Activated T-cell treated with anti-CD3 and anti-CD28 coated beads for 48 hours (primary cell): ENCODE data around the gene ANKRD9.

Experiments
- DNase-seq: peaks from one replicate; pipeline ENCODE4 v3.0.0-alpha.2; 2020; ENCODE audit warnings: low read depth

ANKRD9 gene

DNA sequence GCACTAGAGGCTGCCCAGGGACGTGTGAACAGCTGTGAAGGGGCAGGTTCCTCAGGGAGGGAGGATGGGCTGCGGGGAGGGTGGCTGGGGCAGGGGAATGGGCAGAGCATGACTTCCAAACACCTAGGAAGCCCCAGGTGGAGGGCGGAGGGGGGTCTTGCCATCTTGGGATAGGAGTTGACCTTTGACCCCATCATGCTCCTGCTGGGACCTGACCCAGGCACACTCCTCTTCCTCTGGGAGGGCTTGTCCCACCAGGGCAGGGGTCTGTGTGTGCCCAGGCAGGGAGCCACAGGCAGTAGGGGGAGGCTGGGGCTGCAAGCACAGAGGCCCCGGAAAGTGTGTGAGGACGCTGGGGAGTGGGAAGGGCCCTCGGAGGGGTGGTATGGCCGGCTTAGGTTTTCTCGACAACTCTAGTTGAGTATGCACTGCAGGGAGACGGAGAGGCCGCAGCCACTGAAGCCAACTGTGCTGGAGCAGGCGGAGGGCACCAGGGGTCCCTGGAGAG, 3.3 kb upstream of the ANKRD9 start:
- DNase-seq, result no peak

DNA sequence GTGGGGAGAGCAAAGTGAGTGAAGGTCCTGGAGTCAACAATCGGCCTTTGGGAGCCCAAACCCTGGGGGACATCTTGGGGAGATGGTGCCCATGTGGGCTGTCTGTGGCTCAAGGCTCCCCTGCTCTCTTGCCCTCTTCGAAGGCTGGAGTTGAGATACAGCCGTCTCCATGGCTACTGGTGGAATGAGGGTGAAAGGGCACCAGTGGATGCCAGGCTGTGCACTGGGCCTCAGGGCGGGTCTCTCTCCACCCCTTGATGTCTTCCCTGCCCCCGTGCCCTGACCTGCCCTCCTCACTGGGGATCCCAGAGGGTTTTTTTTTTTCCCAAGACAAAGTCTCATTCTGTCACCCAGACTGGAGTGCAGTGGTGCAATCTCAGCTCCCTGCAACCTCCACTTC, 2.0 kb upstream of the ANKRD9 start:
- DNase-seq, result no peak

DNA sequence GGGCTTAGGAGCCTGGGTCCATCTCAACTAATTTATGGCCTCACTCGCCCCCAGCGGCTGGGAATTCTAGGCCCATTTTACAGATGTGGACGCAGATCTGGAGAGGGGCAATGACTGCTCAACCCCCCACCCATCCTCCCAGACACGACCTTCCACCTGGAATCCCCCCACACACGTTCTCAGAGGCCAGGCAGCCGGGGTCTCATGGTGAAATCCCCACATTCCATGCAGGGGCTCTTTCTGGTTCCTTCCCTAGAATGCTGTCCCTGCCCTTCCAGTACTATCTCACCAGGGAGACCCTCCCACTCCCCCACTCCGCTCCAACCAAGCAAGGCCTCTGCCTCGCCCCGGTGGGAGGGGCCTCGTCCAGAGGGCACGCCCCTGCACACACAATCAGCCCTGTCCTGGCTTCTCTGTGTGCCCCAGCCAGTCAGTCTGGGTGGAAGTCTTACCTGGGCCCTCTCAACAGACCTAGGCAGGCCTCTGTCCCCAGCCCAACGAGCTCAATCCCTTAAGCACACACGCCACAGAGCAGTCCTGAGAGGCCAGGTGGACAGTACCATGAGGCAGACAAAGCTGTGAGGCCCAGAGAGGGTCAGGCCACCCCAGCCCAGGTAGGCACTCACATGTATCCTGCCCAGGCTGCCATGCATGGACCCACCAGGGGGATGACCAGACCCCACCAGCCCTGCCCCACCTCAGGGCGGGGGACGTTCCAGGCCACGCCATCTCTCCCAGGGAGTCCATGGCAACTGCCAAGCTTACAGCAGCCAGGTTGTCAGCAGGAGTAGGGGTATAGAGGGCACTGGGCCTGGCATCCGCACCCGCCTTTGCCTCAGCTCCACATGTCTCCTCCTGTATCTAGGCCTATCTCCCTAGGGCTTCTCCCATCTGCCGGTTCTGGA, 1.3 kb upstream of the ANKRD9 start:
- DNase-seq, result no peak

DNA sequence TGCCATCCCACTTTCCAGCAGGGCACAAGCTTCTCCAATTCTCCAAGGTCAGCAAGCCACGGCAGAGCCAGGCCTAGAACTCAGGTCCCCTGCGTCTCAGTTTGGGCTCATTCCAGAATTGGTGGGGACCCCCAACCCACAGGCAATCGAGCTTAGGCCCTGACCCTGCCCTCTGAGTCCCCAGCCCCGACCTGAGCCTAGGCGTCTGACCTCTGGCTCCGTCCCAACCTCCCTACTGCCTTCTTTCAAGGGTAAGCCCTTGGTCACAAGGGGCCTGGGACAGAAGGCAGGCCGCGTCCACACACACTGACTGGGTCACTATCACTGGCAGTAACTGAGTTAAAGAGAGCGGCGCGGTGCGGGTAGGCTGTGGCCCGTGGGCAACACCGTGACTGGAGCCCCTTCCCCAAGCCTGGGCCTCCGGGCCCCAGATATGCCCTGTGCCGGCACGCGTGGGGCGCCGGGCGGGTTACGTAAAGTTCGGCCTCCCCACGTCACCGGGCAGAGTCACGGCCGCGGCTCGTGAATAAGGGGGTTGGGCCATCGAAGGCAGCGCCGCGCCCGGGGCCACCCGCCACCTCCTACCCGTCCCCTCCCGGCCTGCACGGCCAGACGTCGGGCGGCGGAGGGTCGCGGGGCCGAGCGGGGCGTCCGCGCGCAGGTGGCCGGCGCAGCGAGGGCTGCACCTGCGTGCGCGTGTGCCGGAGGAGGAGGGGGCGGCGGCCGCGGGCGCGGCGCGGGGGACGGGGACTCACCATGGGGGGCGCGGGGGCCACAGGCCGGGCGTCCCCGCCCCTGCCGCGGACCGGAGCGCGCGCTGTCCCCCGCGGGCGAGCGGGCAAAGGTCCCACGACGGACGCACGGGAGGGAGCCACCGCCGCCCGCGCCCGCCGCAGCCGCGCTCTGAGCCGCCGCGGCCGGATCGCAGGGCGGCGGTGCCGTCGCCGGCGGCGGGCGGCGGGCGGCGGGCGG, 516 bp downstream of the ANKRD9 start:
- no peak for DNase-seq

DNA sequence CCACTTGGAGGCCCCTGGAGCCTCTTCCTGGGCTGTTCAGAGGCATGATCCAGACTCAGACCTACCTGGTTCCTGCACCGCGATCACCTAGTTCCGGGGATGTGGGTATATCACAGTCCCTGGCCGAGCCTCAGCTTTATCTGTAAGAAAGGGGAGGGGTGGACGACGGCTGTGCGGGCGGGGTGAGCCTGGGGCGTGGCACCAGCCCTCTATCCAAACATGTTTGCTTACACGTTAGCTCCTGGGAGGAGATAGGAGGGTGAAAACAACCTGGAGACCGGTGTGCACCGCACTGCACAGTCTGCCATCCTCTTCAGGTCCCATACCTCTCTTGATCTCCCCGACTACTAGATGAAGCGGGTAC, 1.2 kb downstream of the ANKRD9 start:
- DNase-seq, result no peak

DNA sequence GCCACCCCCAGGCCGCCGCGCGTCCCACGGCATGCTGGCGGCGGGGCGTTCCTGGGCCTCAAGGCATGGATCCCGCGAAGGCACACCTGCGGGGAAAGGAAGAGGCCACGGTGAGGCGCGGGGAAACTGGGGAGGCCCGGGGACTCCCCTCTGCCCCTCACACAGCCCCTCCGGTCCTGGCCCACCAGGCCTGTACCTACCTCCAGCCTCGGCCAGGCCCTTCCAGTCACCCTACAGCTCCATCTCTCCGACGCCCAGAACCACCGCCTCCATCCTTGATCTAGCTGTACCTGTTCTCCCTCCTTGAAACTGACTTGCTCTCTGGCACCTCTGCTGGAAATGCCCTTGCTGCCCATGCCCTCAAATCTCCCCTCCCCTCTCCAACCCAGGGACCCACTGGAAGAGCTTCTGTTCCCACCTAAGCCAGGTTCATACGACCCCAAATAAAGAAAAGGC, 1.7 kb downstream of the ANKRD9 start:
- DNase-seq, result no peak

DNA sequence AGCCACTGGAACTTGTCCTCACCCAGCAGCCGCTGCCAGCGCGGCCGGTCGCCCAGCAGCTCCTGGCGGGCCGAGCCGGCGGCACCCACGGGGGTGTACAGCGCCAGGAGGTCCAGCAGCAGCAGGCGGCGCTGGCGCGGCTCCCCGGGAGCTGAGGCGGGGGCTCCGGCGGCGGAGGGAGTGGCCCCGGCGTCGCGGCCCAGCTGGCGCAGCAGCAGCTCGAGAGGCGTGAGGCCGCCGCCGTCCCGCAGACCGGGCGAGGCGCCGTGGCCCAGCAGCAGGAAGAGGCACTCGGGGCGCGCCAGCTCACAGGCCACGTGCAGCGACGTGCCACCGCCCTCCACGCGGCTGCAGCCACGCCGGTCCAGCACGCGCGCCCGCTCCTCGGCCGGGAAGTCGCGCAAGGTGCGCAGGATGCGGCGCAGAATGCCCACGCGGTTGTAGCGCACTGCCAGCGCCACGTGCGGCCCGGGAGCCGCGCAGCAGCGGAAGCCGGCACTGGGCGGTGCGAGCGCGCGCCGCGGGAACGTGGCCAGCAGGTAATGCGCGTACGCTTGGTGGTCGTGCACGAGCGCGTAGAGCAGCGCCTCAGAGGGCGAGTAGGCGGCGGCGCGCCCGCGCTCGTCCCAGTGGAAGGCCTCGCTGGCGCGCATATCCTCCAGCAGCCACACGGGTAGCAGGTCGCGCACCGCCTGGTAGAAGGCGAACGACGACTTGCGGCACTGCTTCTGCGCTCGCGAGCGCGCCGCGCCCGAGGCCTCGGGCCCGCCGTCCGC, 2.3 kb downstream of the ANKRD9 start:
- DNase-seq, result no peak

DNA sequence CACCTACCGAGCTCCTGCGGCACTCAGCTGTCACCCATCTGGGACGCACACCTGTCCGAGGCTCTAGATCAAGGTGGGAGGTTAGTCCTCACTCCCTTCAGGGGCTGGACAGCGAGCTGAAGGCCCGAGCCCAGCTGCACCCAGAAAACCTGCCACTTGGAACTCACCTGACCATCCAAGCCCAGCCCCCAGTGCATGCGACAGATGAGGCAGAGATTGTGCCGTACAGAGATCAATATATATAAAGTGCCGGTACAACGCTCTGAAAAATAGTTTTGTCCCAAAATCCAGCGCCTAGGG, 3.0 kb downstream of the ANKRD9 start:
- DNase-seq, result no peak

DNA sequence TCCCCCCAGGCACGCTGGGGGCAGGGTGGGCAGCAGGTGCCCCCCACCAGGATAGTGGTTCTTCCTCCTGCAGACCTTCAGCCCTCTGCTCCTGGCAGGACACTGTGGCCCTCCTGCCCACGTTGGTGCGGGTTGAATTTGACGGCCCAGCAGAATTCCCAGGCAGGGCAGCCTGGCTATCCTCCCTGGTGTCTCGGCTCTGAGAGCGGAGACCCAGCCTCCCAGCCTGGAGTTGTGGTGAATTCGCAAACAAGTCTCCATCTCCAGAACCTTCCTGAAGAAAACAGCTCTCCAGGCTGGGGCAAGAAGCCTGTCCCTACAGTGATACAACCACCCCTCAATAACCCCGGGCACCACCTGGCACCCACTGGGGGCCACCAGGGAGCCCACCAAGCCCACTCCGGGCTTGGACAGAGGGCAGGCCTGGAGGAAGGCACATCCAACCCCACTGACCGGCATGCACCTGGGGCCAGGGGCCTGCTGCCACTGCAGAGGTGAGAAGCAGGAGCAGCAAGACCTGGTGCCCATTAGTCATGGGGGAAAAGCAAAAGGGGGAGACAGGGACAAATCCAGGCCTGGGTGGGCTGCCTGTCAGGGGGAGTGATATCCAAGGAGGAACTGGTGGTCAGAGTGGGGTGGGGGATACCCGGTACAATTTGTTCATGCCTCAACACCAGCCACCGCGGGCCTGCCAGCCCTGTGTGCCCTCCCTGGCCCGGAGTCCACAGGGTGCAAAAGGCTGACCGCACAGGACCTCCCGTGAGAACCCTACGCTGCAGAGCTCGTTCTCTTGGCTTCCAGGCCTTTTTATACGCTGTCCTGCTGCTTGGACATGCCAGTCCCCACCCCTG, 3.6 kb downstream of the ANKRD9 start:
- no peak for DNase-seq

DNA sequence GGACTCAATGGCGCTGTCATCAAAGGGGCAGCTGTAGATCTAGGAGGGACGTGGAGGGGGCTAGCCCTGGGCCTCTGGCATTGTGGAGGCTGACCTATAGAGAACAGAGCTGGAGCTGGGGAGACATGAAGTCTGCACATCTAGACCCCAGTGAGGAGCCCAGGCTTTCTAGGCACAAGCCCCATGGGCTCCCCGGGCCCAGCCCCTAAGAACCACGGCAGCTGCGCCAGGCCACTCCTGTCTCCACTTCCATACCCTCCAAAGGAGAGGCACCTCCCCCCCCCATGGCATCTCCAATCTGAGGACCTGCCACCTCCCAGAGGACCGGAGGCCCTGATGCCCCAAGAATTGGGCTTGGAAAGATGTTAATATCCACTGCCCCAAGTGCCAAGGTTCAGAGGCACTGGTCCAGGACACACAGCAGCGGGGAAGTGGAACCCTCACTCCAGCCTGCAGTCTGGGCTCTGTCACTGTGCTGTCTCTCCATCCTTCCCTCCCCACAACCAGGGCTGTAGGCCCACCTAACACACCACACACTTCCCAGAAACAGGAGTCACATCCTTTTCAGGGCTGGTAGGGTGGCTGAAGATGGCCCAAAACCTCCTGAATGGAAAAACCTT, 4.5 kb downstream of the ANKRD9 start:
- DNase-seq, result no peak

DNA sequence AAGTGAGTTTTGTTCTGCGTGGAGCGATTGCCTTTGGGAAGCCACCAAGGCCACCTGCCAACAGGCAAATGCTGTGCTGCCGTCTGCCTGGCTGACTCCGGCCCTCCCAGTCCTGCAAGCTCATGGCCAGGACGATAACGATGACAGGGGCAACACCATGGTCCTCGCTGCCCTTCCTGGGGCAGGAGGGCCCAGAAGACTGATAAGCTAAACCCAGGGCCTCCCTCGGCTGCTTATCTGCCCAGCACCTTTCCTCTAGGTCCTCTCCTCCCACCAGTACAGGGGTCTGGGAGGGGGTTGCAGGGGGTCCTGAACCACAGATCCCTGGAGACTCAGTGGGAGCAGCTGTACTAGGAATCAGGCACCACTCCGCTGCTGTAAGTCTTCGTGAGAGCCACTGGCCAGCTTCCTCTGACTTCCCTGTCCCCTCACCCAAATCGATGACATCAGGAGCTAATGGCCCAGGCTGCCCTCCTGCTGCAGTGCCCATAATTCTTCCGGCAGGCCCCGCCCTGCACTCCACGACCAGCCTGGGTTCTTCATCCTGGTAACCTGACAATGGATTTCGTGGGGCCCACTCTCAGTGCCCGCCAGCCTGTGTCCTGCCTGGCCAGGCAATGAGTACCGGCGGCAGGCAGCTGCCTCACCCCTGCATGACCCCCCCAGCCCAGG, 5.1 kb downstream of the ANKRD9 start:
- DNase-seq, result no peak

DNA sequence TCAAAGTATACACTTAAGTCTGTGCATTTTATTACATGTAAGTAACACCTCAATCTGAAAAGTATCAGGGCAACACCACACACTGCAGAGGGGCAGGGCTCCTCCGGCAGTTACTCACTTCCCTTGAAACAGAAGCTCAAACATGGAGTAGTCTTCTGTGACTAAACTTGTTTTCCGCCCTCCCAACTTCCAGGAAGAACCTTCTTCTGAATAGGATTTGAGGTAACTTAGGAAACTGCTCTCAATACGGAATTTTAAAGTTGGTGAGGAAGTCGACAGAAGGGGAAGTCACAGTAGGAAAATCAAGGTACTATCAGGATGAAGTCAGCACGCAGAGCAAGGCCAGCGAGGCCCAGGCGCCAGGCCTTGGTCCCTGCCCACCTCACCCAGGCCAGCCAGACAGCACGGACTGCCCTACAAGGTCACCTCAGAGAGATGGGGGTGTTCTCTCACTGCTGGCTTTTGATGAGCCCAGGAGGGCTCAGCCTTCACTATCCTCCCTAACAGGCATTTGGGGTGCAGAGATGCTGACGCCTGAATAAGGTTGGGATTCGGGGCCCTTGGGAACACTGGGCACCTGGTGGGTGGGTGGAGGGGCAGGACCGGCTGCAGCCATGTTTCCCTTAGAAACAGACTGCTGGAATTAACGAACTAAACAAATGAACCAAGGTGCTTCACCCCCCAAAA, 5.8 kb downstream of the ANKRD9 start:
- DNase-seq, result no peak

DNA sequence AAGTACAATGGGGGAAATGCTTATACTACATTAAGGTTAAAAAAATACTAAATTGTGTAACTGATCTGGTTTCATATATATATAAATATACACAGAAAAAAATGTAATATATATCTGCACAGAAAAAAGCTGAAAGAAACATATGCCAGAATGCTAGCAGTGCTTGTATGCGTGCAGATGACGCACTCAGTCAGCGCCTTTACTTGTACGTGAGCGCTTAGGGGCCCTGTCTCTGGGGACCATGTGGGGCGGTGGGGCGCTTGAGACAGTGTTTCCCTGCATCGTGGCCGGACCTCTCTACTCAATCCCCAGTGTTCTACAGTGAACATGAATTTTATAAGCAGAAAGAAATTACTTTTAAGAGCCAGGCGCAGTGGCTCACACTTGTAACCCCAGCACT, 7.0 kb downstream of the ANKRD9 start:
- DNase-seq, result no peak

DNA sequence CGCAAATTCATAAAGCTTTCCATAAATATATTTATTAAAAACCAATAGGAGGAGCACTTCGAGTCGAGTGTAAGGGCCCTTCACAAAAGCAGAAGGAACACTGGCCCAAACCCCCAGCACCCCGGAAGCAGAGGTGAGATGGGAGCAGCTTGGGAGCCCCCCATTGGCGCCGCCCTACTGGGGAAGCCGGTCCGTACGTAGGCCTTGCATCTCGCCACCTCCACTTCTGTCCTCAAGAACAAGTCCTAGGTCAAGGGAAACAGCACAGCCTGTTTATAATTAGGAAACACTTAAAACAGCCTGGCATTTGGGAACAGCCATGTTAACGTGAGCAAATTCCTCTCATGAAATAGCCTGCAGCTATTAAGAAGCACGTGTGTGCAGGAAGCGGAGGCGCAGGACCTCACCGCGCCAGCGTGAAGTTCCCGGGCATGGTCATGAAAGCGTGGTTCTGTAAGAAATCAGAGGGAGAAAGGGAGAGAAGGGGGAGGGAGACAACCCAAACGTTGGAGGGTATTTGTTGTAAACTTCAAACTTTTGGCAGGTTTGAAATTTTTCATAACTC, 7.7 kb downstream of the ANKRD9 start:
- DNase-seq, result no peak

DNA sequence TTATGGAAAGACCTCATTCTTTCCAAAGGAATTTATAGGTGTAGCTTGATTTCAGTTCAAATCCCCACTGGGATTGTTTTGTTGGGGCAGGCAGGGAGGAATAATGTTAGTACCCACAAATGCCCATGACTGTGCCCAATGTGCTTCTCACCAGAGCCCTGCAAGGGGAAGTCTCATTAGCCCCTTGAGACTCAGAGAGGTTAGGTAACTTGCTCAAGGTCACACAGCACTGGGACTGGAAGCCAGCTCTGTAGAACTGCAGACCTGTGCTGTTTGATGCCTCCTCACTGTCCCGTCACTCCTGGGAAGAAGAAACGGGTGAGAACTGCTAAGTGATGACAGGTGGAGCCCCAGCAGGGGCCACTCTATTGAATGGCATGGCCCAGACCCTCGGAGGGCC, 8.9 kb downstream of the ANKRD9 start:
- no peak for DNase-seq

DNA sequence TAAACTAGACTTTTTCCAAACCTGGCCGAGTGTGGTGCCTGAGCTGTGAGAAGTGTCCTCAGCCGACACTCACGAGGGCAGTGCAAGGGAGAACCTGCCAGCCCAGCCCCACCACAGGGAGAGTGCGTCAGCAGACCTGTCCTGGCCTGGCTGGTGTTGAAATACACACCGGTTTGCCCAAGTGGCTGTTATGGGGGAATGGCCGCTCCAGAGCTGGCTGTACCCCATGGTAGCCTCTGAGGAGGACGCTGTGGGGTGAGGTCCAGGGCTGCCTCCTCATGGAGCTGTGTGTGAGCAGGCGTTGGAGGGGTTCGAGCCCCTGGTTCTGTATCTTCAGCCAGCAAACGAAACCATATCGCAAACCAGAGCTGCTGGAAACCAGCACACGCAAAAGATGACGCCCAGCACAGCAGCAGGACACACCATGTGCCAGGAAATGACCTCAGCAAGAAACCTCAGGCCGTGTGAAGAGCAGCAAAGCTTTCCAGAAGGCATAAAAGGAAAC, 9.4 kb downstream of the ANKRD9 start:
- no peak for DNase-seq

DNA sequence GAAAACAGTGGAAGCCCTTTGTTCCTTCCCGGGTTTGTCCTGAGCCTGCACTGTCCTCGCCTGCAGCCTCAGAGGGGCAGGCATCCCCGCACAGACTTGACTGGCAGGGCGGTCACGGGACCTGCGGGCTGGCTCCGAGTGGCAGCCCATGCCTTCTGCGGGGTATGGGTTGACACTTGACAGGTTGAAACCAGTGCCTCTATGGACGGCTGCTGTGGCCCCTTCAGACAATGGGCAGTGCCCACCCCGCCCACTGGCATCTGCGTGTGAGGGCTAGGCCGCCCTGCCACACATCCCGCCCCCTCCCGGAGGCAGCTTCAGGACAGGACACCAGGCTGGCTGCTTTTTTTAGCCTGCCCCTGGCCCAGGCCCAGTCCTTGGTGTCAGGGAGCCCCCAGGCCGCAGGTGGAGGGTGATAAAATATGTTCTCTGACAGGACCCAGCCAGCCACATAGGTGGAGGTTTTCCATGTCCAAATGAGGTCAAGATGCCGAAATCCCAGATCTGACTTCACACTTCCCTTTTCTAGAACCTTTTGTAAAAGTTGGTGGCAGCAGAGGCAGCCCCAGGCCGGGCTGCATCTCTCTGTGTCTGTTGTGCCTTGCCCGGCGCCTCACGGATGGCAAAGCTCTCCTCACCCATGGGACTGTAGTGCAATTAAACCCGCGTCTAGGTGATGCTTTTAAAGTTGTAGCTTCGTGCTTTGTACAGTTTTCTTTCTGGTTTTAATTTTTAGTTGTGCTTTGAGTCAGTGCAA, 10.0 kb downstream of the ANKRD9 start:
- no peak for DNase-seq

DNA sequence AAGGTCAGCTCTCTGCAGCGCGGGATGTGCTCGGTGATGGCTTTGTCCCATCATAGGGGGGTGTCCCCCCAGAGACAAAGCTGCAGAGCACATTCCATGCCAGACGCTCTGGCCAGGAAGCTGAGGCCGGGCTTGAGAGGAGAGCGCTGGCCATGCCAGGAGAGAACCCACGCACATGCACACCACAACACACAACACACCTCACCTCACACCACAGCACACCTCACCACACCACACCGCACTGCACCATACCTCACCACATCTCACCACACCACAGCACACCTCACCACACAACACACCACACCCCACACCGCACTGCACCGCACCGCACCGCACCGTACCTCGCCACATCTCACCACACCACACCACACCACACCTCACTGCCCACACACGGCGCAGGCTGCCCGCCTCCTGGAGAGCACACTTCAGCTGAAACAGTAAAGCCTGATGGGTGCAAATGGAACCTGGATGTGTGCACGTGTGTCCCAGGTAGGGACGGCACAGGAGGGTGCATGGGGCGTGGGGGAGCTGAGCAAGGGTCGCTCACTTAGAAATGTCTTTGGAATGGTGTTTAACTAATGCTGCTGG, 10.8 kb downstream of the ANKRD9 start:
- DNase-seq, result no peak
